GM21390 (cell line): ENCODE data around the gene RUNDC1.
"Not testable (repeated sequence)": the region's sequence is repeated elsewhere in the genome, so short reads cannot be mapped to it uniquely, and the experiment has no call there.

Experiments used
- ATAC-seq: cut with Tn5 transposase; IDR thresholded peaks from one replicate; pipeline ENCODE4 v1.9.1; 2021; ENCODE audit not compliant: unreplicated experiment

The RUNDC1 gene

DNA sequence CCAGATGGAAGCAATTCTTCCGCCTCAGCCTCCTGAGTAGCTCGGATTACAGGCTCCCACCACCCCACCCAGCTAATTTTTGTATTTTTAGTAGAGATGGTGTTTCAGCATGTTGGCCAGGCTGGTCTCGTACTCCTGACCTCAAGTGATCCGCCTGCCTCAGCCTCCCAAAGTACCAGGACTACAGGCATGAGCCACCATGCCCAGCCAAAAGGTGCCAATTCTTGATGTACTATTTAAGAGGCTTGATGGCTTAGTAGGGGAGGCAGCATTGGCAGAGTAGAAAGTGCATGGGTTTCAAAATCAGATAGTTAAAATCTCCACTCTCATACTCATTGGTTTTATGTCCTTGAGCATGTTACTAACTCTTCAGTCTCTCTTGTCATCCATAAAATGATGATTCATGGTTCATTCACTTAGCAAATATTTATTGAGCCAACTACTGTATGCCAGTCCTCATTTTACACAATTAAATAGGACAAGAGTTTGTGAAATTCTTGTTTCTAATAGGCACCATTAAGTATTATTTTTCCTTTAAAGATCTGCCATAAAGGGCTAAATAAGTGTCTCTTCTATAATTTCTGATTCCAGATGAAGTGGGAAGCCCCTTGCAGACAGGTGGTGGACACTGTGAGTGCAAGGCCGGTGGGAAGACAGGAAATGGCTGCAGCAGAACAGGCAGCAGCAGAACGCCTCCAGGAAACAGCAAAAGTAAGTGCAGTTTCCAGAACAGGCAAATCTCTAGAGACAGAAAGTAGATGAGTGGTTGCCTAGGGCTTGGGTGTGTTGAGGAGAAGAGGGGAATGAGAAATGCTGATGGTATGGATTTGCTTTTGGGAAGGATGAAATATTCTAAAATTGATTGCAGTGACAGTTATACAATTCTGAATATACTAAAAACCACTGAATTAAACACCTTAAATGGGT, 9.6 kb downstream of the RUNDC1 start:
- no peak for ATAC-seq

- no peak for ATAC-seq
Measured at GRCh38 chr17:42991471-42991870, 11.1 kb downstream of the RUNDC1 start.

DNA sequence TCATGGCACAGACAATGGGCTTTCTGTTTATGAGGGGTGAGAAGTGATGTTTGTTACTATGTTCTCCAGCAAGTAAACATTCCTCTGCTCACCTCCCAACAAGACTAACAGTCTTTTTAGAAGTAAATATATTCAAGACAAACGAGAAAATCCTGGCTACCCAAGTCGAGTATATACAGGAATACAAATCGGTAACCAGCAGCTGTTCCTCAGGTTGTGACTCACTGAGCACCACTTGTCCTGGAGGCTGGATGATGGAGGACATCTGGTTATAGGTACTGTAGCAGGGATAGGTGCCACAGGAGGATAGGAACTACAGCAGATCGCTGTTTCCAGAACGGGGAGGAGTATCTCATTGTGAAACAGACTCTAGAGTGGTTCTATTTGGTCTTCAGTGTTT, 12.5 kb downstream of the RUNDC1 start:
- ATAC-seq, result no peak

- ATAC-seq, result not testable (repeated sequence)
Measured at GRCh38 chr17:42993913-42994312, 13.5 kb downstream of the RUNDC1 start.

GRCh38 chr17:42997390-42997983, 17.1 kb downstream of the RUNDC1 start:
- ATAC-seq, result peak; percentile 5

DNA sequence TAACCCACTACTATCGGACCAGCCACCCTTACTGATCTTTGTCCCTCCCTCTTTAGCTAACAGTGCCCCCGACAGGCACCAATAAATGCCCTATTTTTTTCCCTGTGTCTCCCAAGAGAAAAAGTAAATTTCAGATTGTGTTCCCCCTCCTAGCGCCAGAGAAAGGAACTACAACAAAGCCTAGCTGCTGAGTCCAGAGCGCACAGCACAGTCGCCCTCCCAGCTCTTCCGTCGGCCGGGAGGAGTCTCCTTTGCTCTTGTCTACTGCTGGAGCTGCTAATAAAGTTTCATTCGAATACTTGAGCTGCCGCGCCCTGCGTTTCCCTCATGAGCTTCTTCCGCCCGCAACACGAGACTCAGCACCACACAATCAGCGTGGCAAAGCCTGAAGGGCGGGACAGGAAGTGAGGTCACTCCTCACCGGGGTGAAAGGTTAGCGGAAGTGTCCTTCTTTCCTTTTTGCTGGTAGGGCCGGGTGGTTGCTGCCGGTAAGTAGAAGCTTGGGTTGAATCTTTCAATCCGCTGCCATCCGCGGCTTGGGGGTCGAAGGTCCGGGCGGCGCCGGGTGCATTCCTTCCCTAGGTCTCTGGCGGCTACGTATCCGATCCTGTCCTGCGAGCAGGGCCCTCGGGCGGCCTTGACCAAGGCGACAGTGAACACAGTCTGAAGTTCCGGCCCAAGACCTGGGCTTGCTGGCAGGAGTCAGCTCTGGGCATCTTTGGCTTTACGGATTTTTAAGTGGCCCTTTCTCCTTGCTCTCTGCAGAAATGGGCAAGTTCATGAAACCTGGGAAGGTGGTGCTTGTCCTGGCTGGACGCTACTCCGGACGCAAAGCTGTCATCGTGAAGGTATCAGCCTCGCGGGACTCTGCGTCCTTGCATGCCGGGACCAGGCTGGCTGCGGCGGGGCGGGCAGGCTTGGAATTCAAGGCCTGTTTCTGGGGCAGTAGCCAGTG, 17.9 kb downstream of the RUNDC1 start, which contains the start of gene RPL27:
Gene RPL27, plus strand, starts transcription at position 436 of the 955 bp plus-strand sequence. Its CDS starts 332 bp downstream, at position 768.
- ATAC-seq, result peak; percentile 88

DNA sequence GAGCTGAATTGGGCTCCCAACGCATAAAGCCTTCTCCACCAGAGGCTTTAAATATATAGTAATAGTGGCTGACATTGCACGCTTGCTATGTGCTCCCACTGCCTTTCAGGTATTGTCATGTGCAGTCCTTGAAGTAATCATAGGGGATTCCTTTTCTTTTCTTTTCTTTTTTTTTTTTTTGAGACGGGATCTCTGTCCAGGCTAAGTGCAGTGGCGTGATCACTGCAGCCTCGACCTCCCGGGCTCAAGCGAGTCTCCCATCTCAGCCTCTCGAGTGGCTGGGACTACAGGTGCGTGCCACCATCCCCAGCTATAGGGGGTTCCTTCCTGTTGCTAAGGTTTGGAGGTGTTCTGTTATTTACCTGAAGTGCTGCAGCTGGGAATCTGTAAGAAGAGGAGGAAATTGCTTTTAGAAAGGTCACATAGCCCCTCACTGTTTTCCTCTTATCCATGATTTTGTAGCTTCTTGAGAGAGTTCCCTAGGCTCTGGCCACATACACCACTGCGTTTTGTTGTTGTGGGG, 18.7 kb downstream of the RUNDC1 start:
- no peak for ATAC-seq

- ATAC-seq, result not testable (repeated sequence)
Measured at GRCh38 chr17:43000894-43001293, 20.5 kb downstream of the RUNDC1 start.

DNA sequence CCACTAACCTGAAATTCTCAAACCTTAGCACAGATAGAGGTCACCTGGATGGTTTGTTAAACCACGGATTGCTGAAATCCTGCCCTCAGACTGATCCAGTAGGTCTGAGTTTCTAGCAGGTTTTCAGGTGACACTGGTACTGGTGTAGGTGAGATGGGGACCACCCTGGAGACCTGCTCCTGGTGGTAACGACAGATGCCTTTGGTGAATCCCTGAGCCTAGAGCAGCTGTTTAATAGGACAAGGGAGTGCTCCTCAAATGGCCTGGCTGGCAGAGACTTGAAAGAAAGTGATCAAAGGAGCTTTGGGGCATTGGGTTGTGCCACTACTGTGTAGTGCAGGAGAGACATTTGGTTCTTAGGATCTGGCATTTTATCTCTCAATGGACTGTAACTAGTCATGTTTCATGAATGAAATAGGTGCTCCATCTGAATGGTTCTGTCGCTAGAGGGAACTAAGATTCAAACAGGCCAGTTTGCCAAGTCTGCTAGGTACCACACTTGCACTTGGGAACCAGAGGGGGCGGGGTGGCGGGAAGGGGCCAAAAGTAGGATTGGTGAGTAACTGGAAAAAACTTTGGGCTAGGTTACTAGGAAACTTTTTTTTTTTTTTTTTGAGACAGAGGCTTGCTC, 23.3 kb downstream of the RUNDC1 start:
- no peak for ATAC-seq

- peak; percentile 81 for ATAC-seq
Measured at GRCh38 chr17:43006639-43007551, 26.5 kb downstream of the RUNDC1 start, which contains the start of gene IFI35. Gene IFI35, plus strand, starts transcription at chr17:43006784. Its CDS starts 164 bp downstream, at chr17:43006948.

GRCh38 chr17:43010667-43011308, 30.4 kb downstream of the RUNDC1 start:
- no peak for ATAC-seq

- ATAC-seq, result no peak
Measured at GRCh38 chr17:43011728-43012472, 31.5 kb downstream of the RUNDC1 start.

GRCh38 chr17:43013296-43013695, 32.9 kb downstream of the RUNDC1 start:
- ATAC-seq, result no peak

- no peak for ATAC-seq
Measured at GRCh38 chr17:43014020-43014648, 33.8 kb downstream of the RUNDC1 start.

DNA sequence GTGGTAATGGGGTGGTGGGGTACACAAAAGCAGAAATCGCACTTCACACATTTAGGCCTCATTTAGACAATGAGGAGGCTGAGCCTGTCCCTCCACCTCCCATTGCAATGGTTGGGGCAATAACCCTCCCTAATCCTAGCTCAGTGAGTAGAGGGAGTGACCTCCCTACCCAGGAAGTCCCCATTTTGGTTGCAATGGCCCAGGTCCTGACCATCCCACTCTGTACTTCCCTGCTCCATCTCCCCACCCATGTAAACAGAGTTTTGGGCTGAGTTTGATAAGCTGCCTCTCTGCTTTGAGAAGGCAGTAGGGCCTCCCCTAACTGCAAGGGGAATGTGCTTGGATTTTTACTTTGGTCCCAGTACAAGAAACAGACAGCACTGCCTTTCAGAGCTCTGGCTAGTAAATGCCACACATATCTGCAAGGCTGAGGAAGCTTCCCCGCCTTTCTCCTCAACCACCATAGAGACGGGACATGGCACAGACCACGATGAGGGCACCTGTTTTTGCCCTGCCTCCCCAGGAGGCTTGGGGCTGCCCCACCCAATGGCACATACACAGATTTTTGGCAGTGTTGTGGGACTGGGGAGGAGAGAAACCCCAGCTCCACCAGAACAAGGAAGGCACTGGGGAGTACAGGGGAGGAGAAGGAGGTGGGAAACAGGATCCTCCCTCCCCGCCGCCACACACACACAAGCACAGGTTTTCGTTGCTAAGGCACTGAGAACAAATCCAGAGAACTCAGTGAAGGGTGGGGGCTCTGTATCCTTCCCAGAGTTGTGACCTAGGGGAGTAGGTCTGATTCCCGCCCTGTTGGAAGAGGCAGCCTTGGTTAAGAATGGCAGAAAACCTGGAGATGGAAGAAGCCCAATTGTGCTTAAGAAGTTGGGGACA, 34.5 kb downstream of the RUNDC1 start:
- ATAC-seq, result no peak

- ATAC-seq, result no peak
Measured at GRCh38 chr17:43015579-43015978, 35.2 kb downstream of the RUNDC1 start.

DNA sequence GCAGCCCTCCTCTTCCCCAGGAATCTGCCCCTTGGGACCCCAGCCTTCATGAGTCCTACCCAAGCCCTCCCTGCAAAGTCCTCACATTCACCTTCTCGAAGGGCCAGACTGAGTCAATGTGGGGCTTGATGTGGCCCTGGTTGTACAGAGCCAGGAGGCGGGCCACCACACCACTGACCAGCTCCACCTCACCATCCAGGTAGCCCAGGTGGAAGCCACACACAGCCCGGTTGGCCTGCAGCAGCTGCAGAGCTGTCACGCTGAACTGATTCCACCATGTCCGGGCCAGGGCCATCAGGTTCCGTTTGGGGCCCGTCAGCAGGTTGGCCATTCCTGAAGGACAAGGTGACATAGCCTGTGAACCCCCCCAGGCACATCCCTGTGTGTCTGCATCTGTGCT, 35.9 kb downstream of the RUNDC1 start:
- ATAC-seq, result no peak
